ENCODE measurements around the gene NTNG1. TPM values are rescaled to one million over a fixed set of nuclear protein-coding genes. Genes with fewer than 3 reads are reported as not detected.

NTNG1 gene
- total and polyA plus RNA-seq, 9 donors, result 0.28 to 9.1 (median 0.97) TPM

DNA sequence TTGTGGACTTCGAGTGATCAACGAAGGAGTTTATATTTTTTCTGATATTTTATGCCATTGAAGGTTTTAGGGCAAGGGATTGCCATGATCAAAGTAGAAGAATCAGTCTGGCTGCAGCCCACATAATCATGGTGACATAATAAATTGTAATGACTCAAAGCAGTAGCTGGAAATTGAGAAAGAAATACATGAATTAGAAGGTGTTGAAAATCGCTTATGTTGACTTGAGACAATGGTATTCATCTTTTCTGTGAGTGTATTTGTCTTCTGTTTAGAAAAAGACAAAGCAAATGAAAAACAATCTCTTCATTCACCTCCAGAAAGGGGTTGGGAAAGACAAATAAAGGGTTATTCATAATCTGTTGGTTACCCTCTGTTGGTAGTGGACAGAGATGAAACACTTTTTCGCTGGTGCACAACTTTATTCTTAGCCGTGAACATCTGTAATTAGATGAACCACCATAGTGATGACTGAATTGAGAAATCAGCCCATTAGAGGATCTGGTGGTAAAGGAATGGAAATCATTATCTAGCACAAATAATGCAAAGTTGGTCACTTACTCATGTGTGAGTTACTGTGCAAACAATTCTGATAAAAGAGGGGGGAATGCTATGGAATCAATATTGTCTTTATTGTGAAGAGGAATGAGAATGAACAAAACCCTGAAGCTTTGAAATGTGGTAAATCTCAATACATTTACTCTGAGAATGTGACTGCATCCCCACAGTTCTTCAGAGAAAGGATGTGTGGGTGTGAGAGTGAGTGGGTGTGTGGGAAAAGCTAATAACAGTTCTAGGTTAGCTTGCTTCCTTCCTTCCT, 121.8 kb downstream of the NTNG1 start:
- no peaks in the 10 kb centered on the region for H3K36me3 ChIP-seq
- no peaks in the 10 kb centered on the region for H3K9me3 ChIP-seq
- H3K4me3 ChIP-seq, result no peak overlapping the region
- no peak for DNase-seq
- TF ChIP-seq EP300 (IDR thresholded peaks at IDR 0.05) (no peak), POLR2A (IDR thresholded peaks at IDR 0.05) (no peak)
- TF ChIP-seq, protein P1, sequence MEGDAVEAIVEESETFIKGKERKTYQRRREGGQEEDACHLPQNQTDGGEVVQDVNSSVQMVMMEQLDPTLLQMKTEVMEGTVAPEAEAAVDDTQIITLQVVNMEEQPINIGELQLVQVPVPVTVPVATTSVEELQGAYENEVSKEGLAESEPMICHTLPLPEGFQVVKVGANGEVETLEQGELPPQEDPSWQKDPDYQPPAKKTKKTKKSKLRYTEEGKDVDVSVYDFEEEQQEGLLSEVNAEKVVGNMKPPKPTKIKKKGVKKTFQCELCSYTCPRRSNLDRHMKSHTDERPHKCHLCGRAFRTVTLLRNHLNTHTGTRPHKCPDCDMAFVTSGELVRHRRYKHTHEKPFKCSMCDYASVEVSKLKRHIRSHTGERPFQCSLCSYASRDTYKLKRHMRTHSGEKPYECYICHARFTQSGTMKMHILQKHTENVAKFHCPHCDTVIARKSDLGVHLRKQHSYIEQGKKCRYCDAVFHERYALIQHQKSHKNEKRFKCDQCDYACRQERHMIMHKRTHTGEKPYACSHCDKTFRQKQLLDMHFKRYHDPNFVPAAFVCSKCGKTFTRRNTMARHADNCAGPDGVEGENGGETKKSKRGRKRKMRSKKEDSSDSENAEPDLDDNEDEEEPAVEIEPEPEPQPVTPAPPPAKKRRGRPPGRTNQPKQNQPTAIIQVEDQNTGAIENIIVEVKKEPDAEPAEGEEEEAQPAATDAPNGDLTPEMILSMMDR (IDR thresholded peaks at IDR 0.05), result no peak
- no peaks in the 10 kb centered on the region for H3K27me3 ChIP-seq
- no peaks in the 10 kb centered on the region for H3K4me1 ChIP-seq (ENCODE audit: insufficient read depth)
- WGBS, 3 donors, result 85 to 91% (median 90%) methylated on average over 5 of the region's 5 CpGs
- no peak overlapping the region for H3K27ac ChIP-seq
- intact Hi-C loops (cut with DNase I), result no loop called here

DNA sequence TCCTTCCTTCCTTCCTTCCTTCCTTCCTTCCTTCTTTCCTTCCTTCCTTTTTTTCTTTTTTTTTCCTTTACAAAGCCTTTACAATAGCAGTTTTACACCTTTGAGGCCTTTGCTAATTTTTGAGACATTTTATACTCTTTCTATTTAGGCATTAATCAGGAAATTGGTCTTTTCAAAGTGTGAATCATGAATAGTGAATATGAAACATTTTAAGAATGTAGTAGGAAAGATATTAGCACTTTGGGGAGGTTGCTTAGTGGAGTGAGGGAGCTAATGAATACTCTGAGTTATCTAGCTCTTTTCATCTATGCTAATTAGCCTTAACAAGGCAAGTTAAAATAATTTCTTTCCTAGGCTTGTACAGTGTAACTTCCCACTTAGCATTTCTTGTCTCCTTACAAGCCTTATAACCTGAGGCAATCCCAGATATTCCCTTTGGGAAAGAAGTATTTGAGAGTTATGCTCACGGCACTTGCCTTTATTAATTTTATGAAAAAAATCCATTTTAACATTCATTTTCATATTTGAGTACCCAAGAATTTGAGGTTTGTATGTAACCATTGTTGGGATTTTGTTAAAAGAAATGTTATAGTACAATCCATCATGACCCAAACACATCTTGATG, 122.6 kb downstream of the NTNG1 start:
- no peaks in the 10 kb centered on the region for H3K9me3 ChIP-seq
- no peak overlapping the region for H3K27ac ChIP-seq
- H3K27me3 ChIP-seq, result no peaks in the 10 kb centered on the region
- no peak for TF ChIP-seq EP300 (IDR thresholded peaks at IDR 0.05)
- TF ChIP-seq, protein P1 (IDR thresholded peaks at IDR 0.05), result no peak
- TF ChIP-seq POLR2A (IDR thresholded peaks at IDR 0.05), result no peak
- no peaks in the 10 kb centered on the region for H3K36me3 ChIP-seq
- intact Hi-C loops (cut with DNase I), result no loop called here
- no peaks in the 10 kb centered on the region for H3K4me1 ChIP-seq (ENCODE audit: insufficient read depth)
- DNase-seq, result no peak
- H3K4me3 ChIP-seq, result no peak overlapping the region
- WGBS, 3 donors, result 84 to 89% (median 87%) methylated on average over 1 of the region's 1 CpG

DNA sequence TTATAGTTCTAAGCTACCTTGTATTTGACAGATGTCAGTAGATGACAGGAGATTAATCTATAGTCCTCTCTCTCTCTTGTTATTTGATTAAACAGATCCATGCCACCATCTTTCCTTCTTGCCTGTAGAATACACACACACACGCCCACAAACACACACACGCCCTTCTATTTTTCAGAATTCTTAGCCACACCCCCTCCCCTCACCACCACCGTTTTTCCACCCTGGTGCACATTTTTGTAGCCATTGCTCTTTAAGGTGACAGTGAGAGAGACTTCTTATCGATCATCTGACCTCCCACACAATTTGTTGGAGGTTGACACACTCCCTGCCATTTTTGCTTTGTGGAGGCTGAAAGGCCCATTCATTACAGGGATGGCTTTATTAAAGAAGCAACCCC, 123.2 kb downstream of the NTNG1 start:
- TF ChIP-seq, protein P1 (IDR thresholded peaks at IDR 0.05), result no peak
- TF ChIP-seq EP300 (IDR thresholded peaks at IDR 0.05) (no peak), POLR2A (IDR thresholded peaks at IDR 0.05) (no peak)
- no peaks in the 10 kb centered on the region for H3K36me3 ChIP-seq
- 62 to 71% (median 70%) methylated on average over 4 of the region's 4 CpGs for WGBS, 3 donors
- H3K4me1 ChIP-seq (ENCODE audit: insufficient read depth), result no peaks in the 10 kb centered on the region
- intact Hi-C loops (cut with DNase I), result no loop called here
- no peaks in the 10 kb centered on the region for H3K9me3 ChIP-seq
- H3K4me3 ChIP-seq, result no peak overlapping the region
- no peak for DNase-seq
- H3K27ac ChIP-seq, result no peak overlapping the region
- H3K27me3 ChIP-seq, result no peaks in the 10 kb centered on the region

DNA sequence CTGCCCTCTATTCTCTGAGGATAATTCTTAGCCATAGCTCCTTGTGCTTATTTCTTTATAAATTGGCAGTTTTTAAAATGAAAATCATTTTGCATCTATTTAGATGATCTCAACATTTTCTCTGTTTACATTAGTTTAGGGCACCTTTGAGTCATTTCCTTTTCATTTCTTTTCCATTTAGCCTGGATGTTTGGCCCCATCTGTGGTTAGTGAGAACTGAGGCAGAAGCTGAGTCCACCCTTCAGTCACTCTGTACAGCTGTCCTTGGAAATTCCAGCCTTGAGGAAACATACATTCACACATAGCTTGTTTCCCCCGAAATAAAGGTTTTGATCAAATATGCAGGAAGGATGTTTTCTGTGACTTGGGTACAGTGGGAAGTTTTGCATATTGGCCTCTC, 123.7 kb downstream of the NTNG1 start:
- Histone ChIP-seq H3K27ac (no peak overlapping the region), H3K4me1 (ENCODE audit: insufficient read depth) (no peaks in the 10 kb centered on the region), H3K36me3 (no peaks in the 10 kb centered on the region), H3K9me3 (no peaks in the 10 kb centered on the region), H3K27me3 (no peaks in the 10 kb centered on the region), H3K4me3 (no peak overlapping the region)
- WGBS, 3 donors, result 68 to 81% (median 72%) methylated on average over 1 of the region's 1 CpG
- no peak for DNase-seq
- TF ChIP-seq EP300 (IDR thresholded peaks at IDR 0.05) (no peak), POLR2A (IDR thresholded peaks at IDR 0.05) (no peak)
- TF ChIP-seq, protein P1 (IDR thresholded peaks at IDR 0.05), result no peak
- intact Hi-C loops (cut with DNase I), result no loop called here

Measured in ovary (tissue), 9 donors.